Calu3 (cell line): ENCODE results near the gene LEMD2. TPM values are rescaled to one million over a fixed set of nuclear protein-coding genes. Genes with fewer than 3 reads are reported as not detected.

Experiments used
- BruUV-seq: library from RNA; stranded (reverse); fragments of 400-500 nt; replicated peaks from 2 replicates; lab custom pipeline; 2021; lab: Mats Ljungman, UMichigan
- CTCF ChIA-PET: fragments of 300-600 bp; sonication (Branson Sonifier 250); formaldehyde crosslinking; loops from one replicate; lab custom pipeline; 2022; ENCODE audit warnings: antibody characterized with exemption; lab: Charles Lee
- DNase-seq: peaks from one replicate; pipeline ENCODE4 v3.0.0; 2022
- H3K27ac Mint-ChIP-seq: one replicate; pipeline ENCODE4 v1.8.0; 2022; ENCODE audit warnings: mixed read lengths; ENCODE audit not compliant: unreplicated experiment
- H3K27me3 Mint-ChIP-seq: one replicate; pipeline ENCODE4 v1.8.0; 2022; ENCODE audit warnings: mixed read lengths; ENCODE audit not compliant: unreplicated experiment
- H3K36me3 Mint-ChIP-seq: one replicate; pipeline ENCODE4 v1.8.0; 2022; ENCODE audit warnings: mild to moderate bottlenecking, moderate library complexity, mixed read lengths; ENCODE audit not compliant: insufficient read depth, unreplicated experiment
- H3K4me1 Mint-ChIP-seq: one replicate; pipeline ENCODE4 v1.8.0; 2022; ENCODE audit warnings: mild to moderate bottlenecking, low read depth, mixed read lengths; ENCODE audit not compliant: unreplicated experiment
- H3K4me3 Mint-ChIP-seq: one replicate; pipeline ENCODE4 v1.8.0; 2022; ENCODE audit warnings: mild to moderate bottlenecking, low read depth, moderate library complexity, mixed read lengths; ENCODE audit not compliant: unreplicated experiment
- H3K9me3 Mint-ChIP-seq: one replicate; pipeline ENCODE4 v1.8.0; 2022; ENCODE audit warnings: low read depth, mixed read lengths; ENCODE audit not compliant: unreplicated experiment
- CTCF ChIP-seq: fragments of 200-600 bp; IDR thresholded peaks from one replicate; pipeline ENCODE4 v1.8.0; 2022; ENCODE audit warnings: antibody characterized with exemption; ENCODE audit not compliant: unreplicated experiment
- intact Hi-C: fragments of 100-400 bp; cut with micrococcal nuclease; formaldehyde crosslinking; loops from one replicate; pipeline ENCODE4 v1.10.0; 2022; ENCODE audit not compliant: unreplicated experiment
- total RNA-seq: library from RNA; stranded (reverse); gene quantifications from 2 replicates; pipeline ENCODE4 v1.2.3, GENCODE V29; 2022

LEMD2 gene
- total RNA-seq, 1 experiment from 2014 or later: 126 TPM

- no peak for DNase-seq
- intact Hi-C loops: loop anchor here (2.0 kb wide), 1 partner anchor 14 kb away; no protein-coding TSS in a partner anchor
These were observed 30.1 kb downstream of the LEMD2 start for GRCh38 chr6:33758815-33759216.

GRCh38 chr6:33757906-33758305 lies 31.0 kb downstream of the LEMD2 start:
- peaks cover 22% of the 10 kb centered on the region for H3K4me1 Mint-ChIP-seq
- BruUV-seq: no TSS peak
- no peaks in the 10 kb centered on the region for H3K9me3 Mint-ChIP-seq
- H3K4me3 Mint-ChIP-seq: no peak overlapping the region
- CTCF ChIA-PET: interaction anchor here (2.9 to 7.0 kb wide), 2 partner anchors 12 to 47 kb away, joined by 14 to 89 read pairs; partner anchors contain the start of gene UQCC2
- TF ChIP-seq CTCF: no peak
- intact Hi-C loops: loop anchor here (2.0 kb wide), 1 partner anchor 13 kb away; no protein-coding TSS in a partner anchor
- H3K27me3 Mint-ChIP-seq: no peaks in the 10 kb centered on the region
- no peak overlapping the region for H3K27ac Mint-ChIP-seq
- DNase-seq: no peak
- H3K36me3 Mint-ChIP-seq: no peaks in the 10 kb centered on the region

More at GRCh38 chr6:33758815-33759216, 30.1 kb downstream of the LEMD2 start:
- no TSS peak for BruUV-seq
- Mint-ChIP-seq H3K4me1 (peaks cover 22% of the 10 kb centered on the region), H3K27ac (no peak overlapping the region), H3K9me3 (no peaks in the 10 kb centered on the region), H3K4me3 (no peak overlapping the region), H3K36me3 (no peaks in the 10 kb centered on the region), H3K27me3 (peaks cover 8% of the 10 kb centered on the region)
- TF ChIP-seq CTCF: no peak
- CTCF ChIA-PET: interaction anchor here (0.5 to 7.0 kb wide), 5 partner anchors 11 to 432 kb away, joined by 3 to 89 read pairs (median 4); partner anchors contain the start of gene UQCC2

GRCh38 chr6:33757113-33757512 lies 31.8 kb downstream of the LEMD2 start:
- Mint-ChIP-seq H3K36me3 (no peaks in the 10 kb centered on the region), H3K9me3 (no peaks in the 10 kb centered on the region), H3K27me3 (no peaks in the 10 kb centered on the region), H3K4me3 (no peak overlapping the region), H3K4me1 (peaks cover 22% of the 10 kb centered on the region), H3K27ac (no peak overlapping the region)
- TF ChIP-seq CTCF: no peak
- no TSS peak for BruUV-seq
- intact Hi-C loops: no loop called here
- DNase-seq: no peak
- CTCF ChIA-PET: interaction anchor here (2.9 kb wide), 1 partner anchor 13 kb away, joined by 14 read pairs; no protein-coding TSS in a partner anchor

GRCh38 chr6:33756211-33756954 lies 32.5 kb downstream of the LEMD2 start:
- no peak for DNase-seq
- no peak for TF ChIP-seq CTCF
- H3K9me3 Mint-ChIP-seq: no peaks in the 10 kb centered on the region
- no peaks in the 10 kb centered on the region for H3K36me3 Mint-ChIP-seq
- no peak overlapping the region for H3K27ac Mint-ChIP-seq
- BruUV-seq: no TSS peak
- intact Hi-C loops: no loop called here
- no peak overlapping the region for H3K4me3 Mint-ChIP-seq
- no peaks in the 10 kb centered on the region for H3K27me3 Mint-ChIP-seq
- CTCF ChIA-PET: interaction anchor here (2.9 kb wide), 1 partner anchor 14 kb away, joined by 14 read pairs; no protein-coding TSS in a partner anchor
- peaks cover 22% of the 10 kb centered on the region for H3K4me1 Mint-ChIP-seq
